ENCODE data around the gene CPT2. TPM values are rescaled to one million over a fixed set of nuclear protein-coding genes. Genes with fewer than 3 reads are reported as not detected.

CPT2 gene
- total RNA-seq, 1 experiment from 2014 or later, result 14.4 TPM

GRCh38 chr1:53153752-53154151 is 42.9 kb upstream of the CPT2 start:
- TF ChIP-seq CTCF (IDR thresholded peaks at IDR 0.05; ENCODE audit: insufficient read depth in 1 of 2, low read depth in 1 of 2, low read length in 1 of 2, severe bottlenecking in 1 of 2, unreplicated experiment in 1 of 2), result no peak
- H3K36me3 Mint-ChIP-seq (ENCODE audit: insufficient read depth, unreplicated experiment), result no peaks in the 10 kb centered on the region
- no peaks in the 10 kb centered on the region for H3K9me3 Mint-ChIP-seq (ENCODE audit: unreplicated experiment)
- no peaks in the 10 kb centered on the region for H3K36me3 ChIP-seq (ENCODE audit: control insufficient read depth, insufficient read depth, low read length)
- no peaks in the 10 kb centered on the region for H3K4me1 Mint-ChIP-seq (ENCODE audit: low read depth, unreplicated experiment)
- no peaks in the 10 kb centered on the region for H3K27me3 Mint-ChIP-seq (ENCODE audit: insufficient read depth, unreplicated experiment)
- H3K27me3 ChIP-seq (replicated peaks; ENCODE audit: control insufficient read depth, insufficient read depth, low read length), result no peaks in the 10 kb centered on the region
- no TSS peak for BruUV-seq (replicated peaks)
- no peak overlapping the region for H3K27ac Mint-ChIP-seq (ENCODE audit: unreplicated experiment)
- ChIA-PET POLR2A (interaction anchor here (0.6 kb wide), 1 partner anchor 9 kb away, joined by 3 read pairs; no protein-coding TSS in a partner anchor), CTCF (no interaction called here)
- no peak for DNase-seq
- H3K4me3 Mint-ChIP-seq (ENCODE audit: unreplicated experiment), result no peak overlapping the region
- no peaks in the 10 kb centered on the region for H3K4me1 ChIP-seq
- no peak overlapping the region for H3K4me3 ChIP-seq (ENCODE audit: low read depth, low read length)
- no peaks in the 10 kb centered on the region for H3K9me3 ChIP-seq
- intact Hi-C loops (cut with micrococcal nuclease; ENCODE audit: unreplicated experiment), result no loop called here

- H3K27me3 Mint-ChIP-seq (ENCODE audit: insufficient read depth, unreplicated experiment), result no peaks in the 10 kb centered on the region
- ChIA-PET POLR2A (interaction anchor here (0.6 kb wide), 1 partner anchor 130 kb away, joined by 10 read pairs; no protein-coding TSS in a partner anchor), CTCF (no interaction called here)
These were observed 41.7 kb upstream of the CPT2 start for GRCh38 chr1:53154859-53155438.

GRCh38 chr1:53155534-53155933 is 41.1 kb upstream of the CPT2 start:
- Histone ChIP-seq H3K4me3 (ENCODE audit: low read depth, low read length) (no peak overlapping the region), H3K36me3 (ENCODE audit: control insufficient read depth, insufficient read depth, low read length) (no peaks in the 10 kb centered on the region), H3K27me3 (replicated peaks; ENCODE audit: control insufficient read depth, insufficient read depth, low read length) (no peaks in the 10 kb centered on the region), H3K4me1 (no peaks in the 10 kb centered on the region), H3K9me3 (no peaks in the 10 kb centered on the region)
- Mint-ChIP-seq H3K27me3 (ENCODE audit: insufficient read depth, unreplicated experiment) (no peaks in the 10 kb centered on the region), H3K27ac (ENCODE audit: unreplicated experiment) (no peak overlapping the region), H3K9me3 (ENCODE audit: unreplicated experiment) (no peaks in the 10 kb centered on the region), H3K4me3 (ENCODE audit: unreplicated experiment) (no peak overlapping the region), H3K36me3 (ENCODE audit: insufficient read depth, unreplicated experiment) (no peaks in the 10 kb centered on the region), H3K4me1 (ENCODE audit: low read depth, unreplicated experiment) (no peaks in the 10 kb centered on the region)
- POLR2A ChIA-PET, result no interaction called here
- no peak for TF ChIP-seq CTCF (IDR thresholded peaks at IDR 0.05; ENCODE audit: insufficient read depth in 1 of 2, low read depth in 1 of 2, low read length in 1 of 2, severe bottlenecking in 1 of 2, unreplicated experiment in 1 of 2)
- intact Hi-C loops (cut with micrococcal nuclease; ENCODE audit: unreplicated experiment), result no loop called here
- DNase-seq, result no peak
- BruUV-seq (replicated peaks), result no TSS peak
- CTCF ChIA-PET, result no interaction called here

More at GRCh38 chr1:53154859-53155438, 41.7 kb upstream of the CPT2 start:
- H3K36me3 ChIP-seq (ENCODE audit: control insufficient read depth, insufficient read depth, low read length), result no peaks in the 10 kb centered on the region
- Mint-ChIP-seq H3K36me3 (ENCODE audit: insufficient read depth, unreplicated experiment) (no peaks in the 10 kb centered on the region), H3K27ac (ENCODE audit: unreplicated experiment) (no peak overlapping the region), H3K4me1 (ENCODE audit: low read depth, unreplicated experiment) (no peaks in the 10 kb centered on the region), H3K4me3 (ENCODE audit: unreplicated experiment) (no peak overlapping the region), H3K9me3 (ENCODE audit: unreplicated experiment) (no peaks in the 10 kb centered on the region)
- no peaks in the 10 kb centered on the region for H3K4me1 ChIP-seq
- TF ChIP-seq CTCF (IDR thresholded peaks at IDR 0.05; ENCODE audit: insufficient read depth in 1 of 2, low read depth in 1 of 2, low read length in 1 of 2, severe bottlenecking in 1 of 2, unreplicated experiment in 1 of 2), result no peak
- no peak overlapping the region for H3K4me3 ChIP-seq (ENCODE audit: low read depth, low read length)
- no TSS peak for BruUV-seq (replicated peaks)
- H3K9me3 ChIP-seq, result no peaks in the 10 kb centered on the region
- intact Hi-C loops (cut with micrococcal nuclease; ENCODE audit: unreplicated experiment), result no loop called here
- no peaks in the 10 kb centered on the region for H3K27me3 ChIP-seq (replicated peaks; ENCODE audit: control insufficient read depth, insufficient read depth, low read length)
- no peak for DNase-seq
